ENCODE results near the gene ZNF768. TPM values are rescaled to one million over a fixed set of nuclear protein-coding genes. Genes with fewer than 3 reads are reported as not detected.
"Not testable (repeated sequence)": the region's sequence is repeated elsewhere in the genome, so short reads cannot be mapped to it uniquely, and the experiment has no call there.

ZNF768 gene
- polyA plus RNA-seq, 1 experiment = 9.8 TPM

GRCh38 chr16:30541502-30542329 lies 15.3 kb upstream of the ZNF768 start:
- peak; percentile 53 for DNase-seq (ENCODE audit: low read depth, low spot score)

DNA sequence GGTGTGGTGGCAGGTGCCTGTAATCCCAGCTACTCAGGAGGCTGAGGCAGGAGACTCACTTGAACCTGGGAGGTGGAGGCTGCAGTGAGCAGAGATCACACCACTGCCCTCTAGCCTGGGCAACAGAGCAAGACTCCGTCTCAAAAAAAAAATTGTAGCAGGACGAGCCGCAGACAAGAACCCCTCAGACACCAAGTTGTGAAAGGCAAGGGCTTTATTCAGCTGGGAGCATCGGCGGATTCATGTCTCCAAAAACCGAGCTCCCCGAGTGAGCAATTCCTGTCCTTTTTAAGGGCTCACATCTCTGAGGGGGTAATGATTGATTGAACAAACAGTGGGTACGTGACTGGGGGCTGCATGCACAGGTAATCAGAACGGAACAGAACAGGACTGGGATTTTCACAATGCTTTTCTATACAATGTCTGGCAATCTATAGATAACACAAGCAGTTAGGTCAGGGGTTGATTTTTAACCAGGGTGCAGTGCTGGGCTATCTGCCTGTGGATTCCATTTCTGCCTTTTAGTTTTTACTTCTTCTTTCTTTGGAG lies 14.6 kb upstream of the ZNF768 start:
- H3K4me3 ChIP-seq (ENCODE audit: low read depth, low read length); H3K9me3 ChIP-seq (ENCODE audit: control insufficient read depth, insufficient read depth, low read length); H3K27me3 ChIP-seq (ENCODE audit: control insufficient read depth, insufficient read depth, low read length); CTCF ChIA-PET; DNase-seq (ENCODE audit: low read depth, low spot score): not testable (repeated sequence)
- POLR2A ChIA-PET = interaction anchor here (0.6 to 1.3 kb wide), 2 partner anchors 17 to 60 kb away, joined by 3 to 5 read pairs; partner anchors contain the start of gene ZNF764
- peak overlapping the region; percentile 75 for H3K27ac ChIP-seq (ENCODE audit: low read depth, low read length)

More at GRCh38 chr16:30541502-30542329, 15.3 kb upstream of the ZNF768 start:
- Histone ChIP-seq H3K9me3 (ENCODE audit: control insufficient read depth, insufficient read depth, low read length) (no peaks in the 10 kb centered on the region), H3K4me3 (ENCODE audit: low read depth, low read length) (no peak overlapping the region), H3K27ac (ENCODE audit: low read depth, low read length) (peak overlapping the region; percentile 75), H3K27me3 (ENCODE audit: control insufficient read depth, insufficient read depth, low read length) (no peaks in the 10 kb centered on the region)
- TF ChIP-seq CTCF (IDR thresholded peaks at IDR 0.05; ENCODE audit: low read depth, low read length) = no peak
- POLR2A ChIA-PET = interaction anchor here (0.6 to 1.3 kb wide), 2 partner anchors 16 to 61 kb away, joined by 3 to 5 read pairs; partner anchors contain the start of gene ZNF764
- CTCF ChIA-PET = interaction anchor here (1.1 kb wide), 1 partner anchor 88 kb away, joined by 3 read pairs; no protein-coding TSS in a partner anchor

- CTCF ChIA-PET = interaction anchor here (0.7 kb wide), 1 partner anchor 154 kb away, joined by 3 read pairs; no protein-coding TSS in a partner anchor
- H3K27me3 ChIP-seq (ENCODE audit: control insufficient read depth, insufficient read depth, low read length); H3K9me3 ChIP-seq (ENCODE audit: control insufficient read depth, insufficient read depth, low read length); DNase-seq (ENCODE audit: low read depth, low spot score); POLR2A ChIA-PET; H3K27ac ChIP-seq (ENCODE audit: low read depth, low read length); H3K4me3 ChIP-seq (ENCODE audit: low read depth, low read length): not testable (repeated sequence)
Measured at GRCh38 chr16:30539986-30540526, 13.7 kb upstream of the ZNF768 start.

GRCh38 chr16:30539000-30539964 lies 12.9 kb upstream of the ZNF768 start:
- Histone ChIP-seq H3K27me3 (ENCODE audit: control insufficient read depth, insufficient read depth, low read length) (no peaks in the 10 kb centered on the region), H3K4me3 (ENCODE audit: low read depth, low read length) (no peak overlapping the region), H3K27ac (ENCODE audit: low read depth, low read length) (no peak overlapping the region), H3K9me3 (ENCODE audit: control insufficient read depth, insufficient read depth, low read length) (no peaks in the 10 kb centered on the region; the same call in 1 of the 2 replicates)
- CTCF ChIA-PET = no interaction called here
- DNase-seq (ENCODE audit: low read depth, low spot score) = no peak
- no peak for TF ChIP-seq CTCF (IDR thresholded peaks at IDR 0.05; ENCODE audit: low read depth, low read length)
- POLR2A ChIA-PET = no interaction called here

DNA sequence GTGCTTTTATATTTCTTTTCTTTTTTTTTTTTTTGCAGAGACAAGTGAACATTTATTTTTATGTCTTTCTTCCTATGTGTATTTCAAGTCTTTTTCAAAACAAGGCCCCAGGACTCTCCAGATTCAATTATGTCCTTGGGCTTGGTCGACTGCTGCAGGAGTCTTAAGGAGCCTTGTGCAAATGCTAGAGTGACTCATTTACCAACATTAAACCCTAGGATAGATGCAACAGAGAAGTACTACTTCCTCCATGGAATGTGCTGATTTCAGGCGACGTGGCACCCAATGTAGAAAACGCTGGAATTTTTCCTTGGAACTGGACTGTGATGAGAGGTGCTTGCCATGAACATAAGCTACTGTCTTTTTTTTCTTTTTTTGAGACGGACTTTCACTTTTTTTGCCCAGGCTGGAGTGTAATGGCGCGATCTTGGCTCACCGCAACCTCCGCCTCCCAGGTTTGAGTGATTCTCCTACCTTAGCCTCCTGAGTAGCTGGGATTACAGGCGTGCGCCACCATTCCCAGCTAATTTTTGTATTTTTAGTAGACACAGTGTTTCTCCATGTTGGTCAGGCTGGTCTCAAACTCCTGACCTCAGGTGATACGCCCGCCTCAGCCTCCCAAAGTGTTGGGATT lies 10.1 kb upstream of the ZNF768 start:
- H3K27ac ChIP-seq (ENCODE audit: low read depth, low read length); DNase-seq (ENCODE audit: low read depth, low spot score); H3K27me3 ChIP-seq (ENCODE audit: control insufficient read depth, insufficient read depth, low read length); H3K4me3 ChIP-seq (ENCODE audit: low read depth, low read length); H3K9me3 ChIP-seq (ENCODE audit: control insufficient read depth, insufficient read depth, low read length): not testable (repeated sequence)
- ChIA-PET POLR2A (interaction anchor here (1.2 to 1.5 kb wide), 3 partner anchors 9 to 118 kb away, joined by 3 to 7 read pairs (median 5); partner anchors contain the start of gene ZNF688), CTCF (interaction anchor here (0.9 to 1.9 kb wide), 7 partner anchors 21 to 114 kb away, joined by 3 to 14 read pairs (median 6); partner anchors contain the start of genes PRR14 and ZNF764)

Data from AG04450 (cell line).